Ovary (tissue), 9 donors: ENCODE data around the gene CASKIN2. TPM values are rescaled to one million over a fixed set of nuclear protein-coding genes. Genes with fewer than 3 reads are reported as not detected.

ENCODE experiments used
- microRNA-seq, 3 donors: library from miRNA; unstranded; fragments of <30 nt; microRNA quantifications; one replicate each; pipeline versions ENCODE4 to v1.2.0, GENCODE V29; 2019 to 2020
- polyA plus RNA-seq, 2 donors: library from polyadenylated mRNA; stranded (reverse); fragments of 200-250 nt in 1 of 2; fragments of 350-450 nt in 1 of 2; fragmentation: Illumina TruSeq in 1 of 2; extraction: RNeasy Lipid Tissue Mini Kit (QIAGEN cat#74804) in 1 of 2; gene quantifications; one replicate each; pipeline ENCODE4 v1.2.3, GENCODE V29; 2013 to 2014
- total RNA-seq, 7 donors: library from RNA; depleted of rRNA in 2 of 7; stranded (reverse); fragments of >200 nt in 2 of 7; fragmentation: NEBNext Ultra II Directional in 3 of 7; extraction: Animal tissue kit (Norgen Biotek cat#: 25700) in 3 of 7; gene quantifications; one replicate each; pipeline versions ENCODE4 v1.1.0 to v1.2.4, GENCODE V29; 2016 to 2023
- donor health status: DM: no; HTN: no; CAD: no; lungs with moderate emphysema.
- donor health status: DM: no; HTN: no; CAD: no.
- donor health status: Bipolar disorder and iron deficiency.
- donor health status: DM: yes; HTN: yes; CAD: no.
- donor health status: DM: no; HTN: no; CAD: no.
- donor health status: DM: yes; HTN: yes; CAD: no.

CASKIN2 gene
- total and polyA plus RNA-seq, 9 donors = 9.1 to 58.7 (median 36.8) TPM

Small RNA genes within 50 kb of the gene (microRNA-seq; reads per million reads assigned to microRNA genes)
- 0 to 0.16 (median 0) reads per million in 3 donors for gene MIR6785

Other genes with a start within 250 kb of the CASKIN2 start
- 10 to 100 TPM; 11.8 to 20.3 (median 13.9) TPM for gene MIF4GD, start 244.3 kb downstream of the CASKIN2 start, total RNA-seq
- 10 to 100 TPM; 15.7 to 17.8 TPM for gene MIF4GD, start 244.3 kb downstream of the CASKIN2 start, polyA plus RNA-seq
- 10 to 100 TPM in 2 of 7 donors, 1 to 10 TPM in 5; 6.0 to 12.1 (median 7.9) TPM for gene SLC25A19, start 226.1 kb downstream of the CASKIN2 start, total RNA-seq
- 1 to 10 TPM; 4.1 to 7.4 TPM for gene SLC25A19, start 226.1 kb downstream of the CASKIN2 start, polyA plus RNA-seq
- 10 to 100 TPM; 49.2 to 84.9 (median 62.6) TPM for gene GRB2, start 109.9 kb downstream of the CASKIN2 start, total RNA-seq
- gene GRB2, start 109.9 kb downstream of the CASKIN2 start, polyA plus RNA-seq = 10 to 100 TPM; 41.5 to 88.2 TPM
- gene TMEM94, start 58.9 kb downstream of the CASKIN2 start, total RNA-seq = 10 to 100 TPM; 37.7 to 87.1 (median 75.3) TPM
- gene TMEM94, start 58.9 kb downstream of the CASKIN2 start, polyA plus RNA-seq = 10 to 100 TPM; 29.2 to 52.6 TPM
- gene TSEN54, start 991 bp upstream of the CASKIN2 start, total RNA-seq = 10 to 100 TPM; 16.0 to 35.0 (median 21.3) TPM
- gene TSEN54, start 991 bp upstream of the CASKIN2 start, polyA plus RNA-seq = 10 to 100 TPM; 11.3 to 12.8 TPM
- 10 to 100 TPM in 6 of 7 donors, 1 to 10 TPM in 1; 9.9 to 45.4 (median 17.2) TPM for gene LLGL2, start 10.2 kb upstream of the CASKIN2 start, total RNA-seq
- 1 to 10 TPM in 1 of 2 donors, under 1 TPM in 1; 0.20 to 9.2 TPM for gene LLGL2, start 10.2 kb upstream of the CASKIN2 start, polyA plus RNA-seq
- 100 to 1,000 TPM; 152 to 383 (median 239) TPM for gene MYO15B, start 72.3 kb upstream of the CASKIN2 start, total RNA-seq
- 100 to 1,000 TPM in 1 of 2 donors, 10 to 100 TPM in 1; 31.0 to 161 TPM for gene MYO15B, start 72.3 kb upstream of the CASKIN2 start, polyA plus RNA-seq
- 1 to 10 TPM in 5 of 7 donors, under 1 TPM in 2; 0.51 to 7.9 (median 1.7) TPM for gene SMIM5, start 117.9 kb upstream of the CASKIN2 start, total RNA-seq
- under 1 TPM; 0.52 to 0.64 TPM for gene SMIM5, start 117.9 kb upstream of the CASKIN2 start, polyA plus RNA-seq
- gene RECQL5, start 151.6 kb upstream of the CASKIN2 start, total RNA-seq = 10 to 100 TPM; 13.8 to 32.8 (median 24.8) TPM
- 10 to 100 TPM; 15.7 to 19.4 TPM for gene RECQL5, start 151.6 kb upstream of the CASKIN2 start, polyA plus RNA-seq
- gene SAP30BP, start 151.8 kb upstream of the CASKIN2 start, total RNA-seq = 10 to 100 TPM; 54.8 to 85.0 (median 74.7) TPM
- 10 to 100 TPM; 83.2 to 89.1 TPM for gene SAP30BP, start 151.8 kb upstream of the CASKIN2 start, polyA plus RNA-seq
- 10 to 100 TPM in 5 of 7 donors, 1 to 10 TPM in 2; 6.3 to 55.6 (median 22.5) TPM for gene ITGB4, start 205.9 kb upstream of the CASKIN2 start, total RNA-seq
- 1 to 10 TPM; 3.3 to 6.0 TPM for gene ITGB4, start 205.9 kb upstream of the CASKIN2 start, polyA plus RNA-seq
- gene GALK1, start 249.7 kb upstream of the CASKIN2 start, total RNA-seq = 10 to 100 TPM; 17.5 to 35.1 (median 27.6) TPM
- gene GALK1, start 249.7 kb upstream of the CASKIN2 start, polyA plus RNA-seq = 10 to 100 TPM in 1 of 2 donors, under 1 TPM in 1; 0.33 to 22.6 TPM